Ovary (tissue), 3 donors: ENCODE results near the gene MED15.

Source experiments
- EP300 ChIP-seq: sonication (generic); formaldehyde crosslinking; IDR thresholded peaks from one replicate; pipeline ENCODE4 v1.6.1; 2017; ENCODE audit warnings: antibody characterized with exemption
- POLR2A ChIP-seq: fragments of 450-650 bp; IDR thresholded peaks from one replicate; pipeline ENCODE4 v1.6.1; 2017; ENCODE audit warnings: antibody characterized with exemption, mild to moderate bottlenecking, moderate library complexity
- TF ChIP-seq, protein P1 (sequence below), 3 donors: fragments of 450-650 bp in 2 of 3; fragments of 200-600 bp in 1 of 3; IDR thresholded peaks; one replicate each; pipeline versions ENCODE4 v1.5.1 to v1.8.0; 2016 to 2022; ENCODE audit warnings: antibody characterized with exemption in 3 of 3, mild to moderate bottlenecking in 1 of 3
- donor health status: DM: no; HTN: no; CAD: no.

DNA sequence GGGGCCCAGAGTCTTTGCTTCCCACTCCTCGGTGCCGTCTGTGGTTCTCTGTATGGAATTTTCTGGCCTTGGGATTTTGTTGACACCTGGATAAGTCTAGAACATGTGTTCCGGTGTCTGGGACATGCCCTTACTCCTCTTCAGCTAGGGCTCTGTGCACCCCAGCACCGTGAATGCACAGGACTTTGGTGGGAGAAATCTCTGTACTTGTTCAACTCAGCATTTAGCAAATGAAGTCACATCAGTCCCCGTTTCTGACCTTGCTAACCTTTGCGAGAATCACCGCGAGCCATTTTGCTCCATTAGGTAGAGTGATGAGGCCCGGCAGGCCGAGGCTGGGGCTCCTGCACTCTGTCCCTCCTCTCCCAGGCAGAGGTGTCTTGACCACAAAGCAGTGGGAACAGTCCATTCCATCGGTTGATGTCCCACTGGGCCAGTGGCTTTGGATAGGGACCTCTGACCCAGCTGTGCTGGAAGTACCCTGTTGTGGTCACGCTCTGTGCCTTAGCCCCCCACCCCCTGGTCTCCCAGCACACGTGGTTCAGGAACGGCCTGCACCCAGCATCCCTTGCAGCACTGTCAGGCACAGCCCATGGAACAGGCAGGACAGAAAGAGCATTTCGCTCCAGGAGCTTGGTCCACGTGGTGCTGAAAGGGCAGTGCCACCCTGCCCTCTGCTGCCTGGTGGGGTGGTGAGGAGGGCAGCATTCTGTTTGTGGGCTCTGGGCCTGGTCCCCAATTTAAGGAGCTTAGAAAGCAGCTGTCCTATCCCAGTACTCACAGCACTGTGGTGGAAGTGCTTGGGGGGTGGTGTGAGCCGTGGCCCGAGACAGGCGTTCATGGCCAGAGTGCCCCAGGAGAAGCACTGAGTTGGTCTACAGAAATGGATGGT, 73.4 kb downstream of the MED15 start:
- TF ChIP-seq POLR2A, result no peak
- TF ChIP-seq, protein P1, sequence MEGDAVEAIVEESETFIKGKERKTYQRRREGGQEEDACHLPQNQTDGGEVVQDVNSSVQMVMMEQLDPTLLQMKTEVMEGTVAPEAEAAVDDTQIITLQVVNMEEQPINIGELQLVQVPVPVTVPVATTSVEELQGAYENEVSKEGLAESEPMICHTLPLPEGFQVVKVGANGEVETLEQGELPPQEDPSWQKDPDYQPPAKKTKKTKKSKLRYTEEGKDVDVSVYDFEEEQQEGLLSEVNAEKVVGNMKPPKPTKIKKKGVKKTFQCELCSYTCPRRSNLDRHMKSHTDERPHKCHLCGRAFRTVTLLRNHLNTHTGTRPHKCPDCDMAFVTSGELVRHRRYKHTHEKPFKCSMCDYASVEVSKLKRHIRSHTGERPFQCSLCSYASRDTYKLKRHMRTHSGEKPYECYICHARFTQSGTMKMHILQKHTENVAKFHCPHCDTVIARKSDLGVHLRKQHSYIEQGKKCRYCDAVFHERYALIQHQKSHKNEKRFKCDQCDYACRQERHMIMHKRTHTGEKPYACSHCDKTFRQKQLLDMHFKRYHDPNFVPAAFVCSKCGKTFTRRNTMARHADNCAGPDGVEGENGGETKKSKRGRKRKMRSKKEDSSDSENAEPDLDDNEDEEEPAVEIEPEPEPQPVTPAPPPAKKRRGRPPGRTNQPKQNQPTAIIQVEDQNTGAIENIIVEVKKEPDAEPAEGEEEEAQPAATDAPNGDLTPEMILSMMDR (IDR thresholded peaks at IDR 0.05), result no peak
- no peak for TF ChIP-seq EP300
